Dedifferentiated amniotic fluid mesenchymal stem cell (primary cell): Measurements from ENCODE around the gene GPR158.

Source experiments
- DNase-seq: peaks from one replicate; pipeline ENCODE4 v3.0.0-alpha.2; 2016; ENCODE audit errors: extremely low spot score

The GPR158 gene

GRCh38 chr10:25498645-25499044 lies 323.8 kb downstream of the GPR158 start:
- no peak for DNase-seq

DNA sequence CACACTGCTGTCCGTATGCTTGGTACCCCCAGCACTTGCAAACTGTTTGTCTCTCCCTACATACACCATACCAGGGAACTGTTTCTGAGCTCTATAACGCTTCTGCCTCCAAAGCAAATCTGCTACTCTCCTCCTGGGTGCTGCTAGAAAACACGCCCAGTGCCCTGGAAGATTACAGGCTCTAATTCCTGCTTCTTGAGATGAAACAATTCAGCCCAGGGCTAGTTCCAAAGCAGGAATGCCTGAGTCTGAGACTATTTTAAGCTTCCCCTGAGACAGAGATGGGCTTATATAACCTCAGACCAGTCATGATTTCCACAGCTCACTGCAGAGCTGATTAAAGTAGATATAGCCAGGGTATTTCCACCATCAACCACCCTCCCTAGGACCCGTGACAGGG lies 327.1 kb downstream of the GPR158 start:
- DNase-seq, result no peak

GRCh38 chr10:25502453-25502852 lies 327.7 kb downstream of the GPR158 start:
- no peak for DNase-seq

DNA sequence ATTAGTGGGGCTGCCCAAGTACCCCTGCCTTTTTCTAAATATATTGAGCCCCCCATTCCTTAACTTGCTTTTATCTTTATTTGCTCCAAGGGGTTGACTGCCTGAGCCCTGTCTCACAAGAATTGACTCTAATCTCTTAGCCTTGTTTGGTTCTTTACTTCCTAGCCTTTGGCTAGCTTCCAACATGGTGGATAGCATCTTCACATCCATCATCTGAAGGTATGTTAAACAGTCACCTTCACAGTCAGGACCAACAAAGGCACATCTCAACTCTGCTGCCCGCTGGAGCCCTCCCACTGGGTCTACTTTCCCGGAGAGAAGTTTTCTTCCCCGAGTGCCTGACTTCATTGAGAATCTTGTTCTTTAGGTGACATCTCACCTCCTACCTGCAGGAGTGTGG lies 329.5 kb downstream of the GPR158 start:
- DNase-seq, result no peak

GRCh38 chr10:25504838-25505237 lies 330.0 kb downstream of the GPR158 start:
- DNase-seq, result no peak

DNA sequence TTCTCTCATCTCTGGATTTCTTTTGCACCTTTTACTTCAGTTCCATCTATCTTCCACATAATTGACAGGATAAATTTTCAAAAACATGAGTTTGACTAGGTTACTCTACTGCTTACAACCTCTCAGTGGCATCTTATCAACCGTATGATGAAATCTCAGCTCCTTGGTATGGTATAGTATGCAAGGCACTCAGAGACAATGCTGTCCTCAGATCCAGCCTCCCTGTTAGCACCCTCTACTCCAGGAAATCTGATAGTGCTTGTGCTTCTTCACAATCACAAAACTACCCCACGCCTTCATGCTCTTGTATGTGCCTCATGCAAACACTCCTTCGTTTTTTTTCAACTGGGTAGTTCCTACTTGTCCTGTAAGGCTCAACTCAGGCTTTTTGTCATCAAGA lies 330.7 kb downstream of the GPR158 start:
- DNase-seq, result no peak

DNA sequence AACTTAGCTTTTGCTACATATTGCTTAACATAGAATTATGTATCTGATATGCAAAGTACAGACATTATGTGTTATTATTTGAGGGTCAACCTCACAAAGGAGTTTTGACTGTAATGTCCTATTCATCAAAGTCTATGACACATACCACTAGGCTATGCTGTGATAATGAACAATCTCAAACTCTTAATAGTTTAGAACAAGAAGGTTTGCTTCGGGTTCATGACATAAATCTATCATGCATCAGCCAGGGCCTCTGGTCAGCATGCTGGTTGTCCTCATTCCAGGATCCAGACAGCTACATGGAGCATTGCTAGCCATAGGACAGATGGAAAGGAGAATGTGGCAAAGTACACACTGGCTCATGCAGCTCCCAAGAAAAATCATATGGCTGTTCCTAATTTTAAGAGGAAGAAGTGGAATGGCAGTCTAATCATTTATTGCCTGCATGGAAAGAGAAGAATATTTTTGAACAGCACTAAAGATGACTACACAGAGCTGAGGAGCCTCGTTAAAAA lies 332.1 kb downstream of the GPR158 start:
- DNase-seq, result no peak

DNA sequence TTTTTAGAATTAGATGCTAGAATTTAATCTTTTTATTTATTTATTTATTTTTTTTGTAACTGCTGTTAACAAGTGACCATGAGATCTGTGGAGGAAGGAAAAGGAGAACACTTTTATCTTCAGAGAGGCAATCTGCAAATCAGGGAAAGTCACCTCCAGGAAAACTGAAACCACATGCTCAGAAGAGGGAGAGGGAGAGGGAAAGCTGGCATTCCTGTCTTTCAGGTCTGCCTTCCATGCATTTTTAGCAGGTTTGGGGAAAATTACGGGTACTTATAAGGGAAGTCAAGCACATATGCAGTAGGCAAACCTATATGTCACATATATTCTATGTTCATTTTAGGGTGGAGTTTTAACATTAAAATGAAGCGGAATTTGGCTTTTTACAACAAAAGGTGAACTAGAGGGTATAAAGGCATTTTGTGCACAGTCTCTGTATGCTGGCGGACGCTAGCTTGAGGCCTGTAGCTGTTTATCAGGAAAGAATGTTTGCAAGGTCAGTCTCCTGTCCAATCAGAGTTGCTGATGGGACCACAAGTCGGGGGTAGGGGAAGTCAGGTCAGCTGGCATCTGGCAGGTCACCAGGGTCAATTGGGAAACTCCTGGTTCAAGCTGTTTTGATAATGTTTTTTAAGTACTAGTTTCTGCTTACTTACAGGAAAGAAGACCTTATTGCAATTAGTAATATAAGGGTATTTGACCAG lies 333.5 kb downstream of the GPR158 start:
- DNase-seq, result no peak

DNA sequence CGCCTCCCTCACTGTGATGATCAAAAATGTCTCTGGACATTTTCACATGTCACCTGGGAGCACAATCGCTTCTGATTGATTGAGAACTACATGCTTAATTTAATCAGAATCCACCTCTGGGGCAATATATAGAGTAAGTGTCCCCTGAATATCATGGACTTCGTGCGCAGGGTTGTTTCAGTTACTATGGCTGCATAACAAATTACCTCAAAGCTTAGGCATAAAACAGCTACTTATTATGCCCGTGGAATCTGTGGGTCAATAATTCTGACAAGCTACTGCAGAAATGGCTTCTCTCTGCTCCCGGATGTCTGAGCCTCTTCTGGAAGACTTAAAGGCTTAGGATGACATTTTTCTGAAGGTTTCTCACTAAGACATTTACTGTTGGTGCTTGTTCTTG lies 334.4 kb downstream of the GPR158 start:
- DNase-seq, result no peak

DNA sequence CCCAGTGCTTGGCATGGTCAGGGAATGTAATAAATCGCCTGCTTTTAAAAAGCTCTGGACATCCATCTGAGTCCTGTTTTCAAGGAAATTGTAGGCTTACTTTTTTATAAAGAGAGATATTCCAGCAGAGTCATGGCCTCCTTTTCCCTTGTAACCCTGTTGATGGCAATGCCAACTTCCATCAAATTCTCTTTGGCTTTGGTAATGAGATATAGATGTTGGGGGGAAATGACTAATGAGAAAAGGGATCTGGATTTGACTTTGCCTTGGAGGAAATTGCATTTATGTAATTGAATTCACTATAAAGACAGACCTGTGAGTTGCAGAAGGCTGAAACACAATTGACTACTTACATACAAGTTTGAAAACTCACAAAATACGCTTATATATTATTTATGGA lies 347.5 kb downstream of the GPR158 start:
- DNase-seq, result no peak

DNA sequence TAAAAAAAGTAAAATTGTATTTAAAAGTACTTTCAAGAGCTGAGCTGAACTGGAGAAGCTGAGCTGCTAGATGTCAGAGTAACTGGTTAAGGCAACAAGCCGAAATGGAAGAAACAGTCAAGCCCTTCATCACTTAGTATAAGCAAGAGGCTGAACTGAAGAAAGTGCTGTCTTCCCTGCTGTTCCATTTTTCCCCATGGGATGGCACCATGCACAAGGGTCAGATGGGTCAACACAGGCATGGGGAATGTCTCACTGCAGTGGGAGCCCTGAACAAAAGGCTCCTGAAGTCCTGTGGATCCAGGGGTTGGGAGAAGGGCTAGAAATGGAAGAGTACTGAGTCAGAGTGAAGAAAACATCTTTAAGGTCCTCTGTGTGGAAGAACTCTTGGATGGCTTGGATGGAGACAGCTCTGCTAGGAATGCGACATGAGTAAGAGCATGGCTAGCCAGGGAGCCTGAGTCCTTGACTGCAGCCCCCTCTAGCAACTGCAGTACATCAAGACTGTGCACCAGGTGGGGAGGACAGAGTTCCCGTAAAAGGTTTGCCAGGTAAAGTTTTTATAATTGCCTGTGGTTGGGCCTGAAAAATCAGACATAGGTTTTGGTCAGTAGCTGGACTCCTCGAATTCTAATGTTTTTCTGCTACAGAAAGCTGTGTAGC lies 348.3 kb downstream of the GPR158 start:
- DNase-seq, result no peak

GRCh38 chr10:25530306-25530705 lies 355.5 kb downstream of the GPR158 start:
- DNase-seq, result no peak

GRCh38 chr10:25531457-25532061 lies 356.8 kb downstream of the GPR158 start:
- DNase-seq, result no peak

GRCh38 chr10:25532213-25532612 lies 357.4 kb downstream of the GPR158 start:
- no peak for DNase-seq

DNA sequence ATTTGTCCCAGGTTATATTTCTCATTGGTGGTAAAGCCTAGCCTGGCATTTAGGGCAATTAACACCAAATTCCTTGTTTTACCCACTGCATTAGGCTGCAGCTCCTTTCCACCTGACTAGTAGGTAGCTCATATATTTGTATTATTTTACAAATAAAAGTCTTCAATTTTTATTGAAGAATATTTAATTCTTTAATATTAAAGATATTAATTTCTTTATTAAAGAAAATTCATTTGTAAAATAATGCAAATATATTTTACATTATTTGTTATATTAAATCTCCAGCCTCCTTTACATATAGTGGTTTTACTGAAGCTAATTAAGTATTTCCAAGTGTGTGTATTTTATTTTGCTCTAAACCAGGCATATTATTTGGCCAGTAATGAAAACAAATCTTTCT lies 361.2 kb downstream of the GPR158 start:
- DNase-seq, result no peak

- DNase-seq, result no peak
These were observed 372.6 kb downstream of the GPR158 start for GRCh38 chr10:25547382-25547781.

GRCh38 chr10:25552283-25552919 lies 377.6 kb downstream of the GPR158 start:
- no peak for DNase-seq

DNA sequence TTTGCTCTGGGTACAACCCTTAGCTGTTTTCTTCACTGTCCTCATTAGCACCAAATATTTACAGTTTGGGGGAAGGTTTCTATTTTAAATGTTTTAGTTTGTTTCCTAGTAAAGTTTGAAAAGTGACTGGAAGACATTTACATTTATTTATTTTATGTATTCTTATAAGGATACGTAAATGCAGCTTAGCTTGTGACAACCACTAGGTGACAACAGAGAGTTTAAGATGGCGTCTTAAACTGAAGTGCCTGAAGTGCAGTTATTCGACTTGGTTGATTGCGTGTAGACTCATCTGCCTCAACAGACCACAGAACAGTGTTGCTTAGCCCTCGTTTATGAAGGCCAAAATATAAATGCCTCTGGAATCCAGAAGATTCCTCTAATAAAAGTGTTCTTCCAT lies 381.1 kb downstream of the GPR158 start:
- DNase-seq, result no peak

- DNase-seq, result no peak
These were observed 381.7 kb downstream of the GPR158 start for GRCh38 chr10:25556457-25556856.

DNA sequence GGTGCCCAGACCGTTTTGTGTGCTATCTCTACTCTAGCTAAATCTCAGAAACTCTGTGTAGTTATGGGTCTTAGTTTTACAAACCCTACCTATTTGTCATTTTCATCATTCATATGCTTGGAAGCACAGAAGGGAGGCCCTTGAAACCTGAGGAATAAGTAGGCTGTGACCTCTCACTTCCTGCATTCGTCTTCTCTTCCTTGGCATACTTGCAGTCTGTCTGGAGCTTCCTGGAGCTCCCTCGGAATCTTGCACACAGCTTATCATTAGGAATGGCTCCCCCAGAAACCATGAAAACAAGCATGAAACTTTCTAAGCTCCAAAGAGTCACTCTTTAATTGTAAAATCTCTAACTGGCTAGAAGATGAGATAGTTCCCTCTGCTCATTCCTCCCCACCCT lies 382.3 kb downstream of the GPR158 start:
- DNase-seq, result no peak

DNA sequence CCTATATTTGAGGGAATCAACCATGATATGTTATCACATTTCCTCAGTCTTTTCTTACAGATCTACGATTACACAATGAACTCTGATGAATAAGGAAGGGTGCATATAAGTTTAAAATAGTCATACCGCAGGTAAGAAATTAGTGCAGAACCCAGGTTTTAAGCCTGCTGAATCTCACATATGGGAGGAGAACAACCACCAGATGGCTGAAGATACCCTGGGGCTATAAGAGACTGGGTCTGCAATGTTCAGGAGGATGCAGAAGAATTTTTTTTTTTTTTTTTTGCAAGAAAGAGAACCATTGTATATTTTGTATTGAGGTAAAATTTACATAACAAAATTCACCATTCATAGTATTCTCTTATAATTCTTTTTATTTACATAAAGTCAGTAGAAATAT lies 387.0 kb downstream of the GPR158 start:
- DNase-seq, result no peak

DNA sequence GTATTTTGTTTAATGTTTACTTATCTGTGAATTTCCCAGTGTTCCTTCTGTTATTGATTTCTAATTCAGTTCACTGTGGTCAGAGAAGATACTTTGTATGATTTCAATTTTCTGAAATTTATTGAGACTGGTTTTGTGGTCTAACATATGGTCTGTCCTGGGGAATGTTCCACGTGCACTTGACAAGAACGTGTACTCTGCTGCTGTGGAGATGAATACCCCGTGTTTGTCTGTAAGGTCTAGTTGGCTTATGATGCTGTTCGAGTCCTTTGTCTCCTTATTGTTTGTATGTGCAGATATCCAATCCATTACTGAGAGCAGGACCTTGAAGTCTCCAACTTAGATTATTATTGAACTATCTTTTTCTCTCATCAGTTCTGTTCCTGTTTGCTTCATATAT lies 387.7 kb downstream of the GPR158 start:
- no peak for DNase-seq

DNA sequence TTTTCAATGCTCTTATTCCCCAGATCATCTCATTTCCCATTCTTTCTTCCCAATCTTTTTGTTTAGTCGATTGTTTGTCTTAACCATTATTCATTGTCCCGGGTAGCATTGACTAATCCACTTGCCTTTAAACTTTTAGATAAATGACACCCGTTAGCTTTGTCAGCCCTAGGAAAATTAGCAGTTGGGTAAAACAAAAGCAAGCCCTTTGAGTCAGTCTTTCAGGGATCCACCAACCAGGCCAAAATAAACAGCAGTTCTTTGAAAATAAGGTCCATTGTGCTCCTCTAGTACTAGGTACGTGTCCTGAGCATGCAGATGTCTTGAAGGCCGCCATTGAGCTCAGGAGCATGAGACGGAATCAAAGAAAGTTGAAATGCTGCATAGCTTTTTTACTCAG lies 389.6 kb downstream of the GPR158 start:
- no peak for DNase-seq
